ENCODE results near the gene TMEM86B.
"Not testable (repeated sequence)": the region's sequence is repeated elsewhere in the genome, so short reads cannot be mapped to it uniquely, and the experiment has no call there.

The TMEM86B gene

GRCh38 chr19:55209693-55210472 lies 18.7 kb downstream of the TMEM86B start:
- intact Hi-C loops (cut with DNase I; ENCODE audit: low total_unique reads), result no loop called here
- Histone ChIP-seq H3K4me3 (no peak overlapping the region), H3K27ac (no peak overlapping the region), H3K4me1 (peaks cover 0 to 6% (median 5%) of the 10 kb centered on the region in 4 donors), H3K36me3 (no peaks in the 10 kb centered on the region), H3K9me3 (peaks cover 5 to 11% (median 8%) of the 10 kb centered on the region in 3 donors), H3K27me3 (peaks cover 0 to 21% of the 10 kb centered on the region in 2 donors)
- no peak for TF ChIP-seq CTCF (IDR thresholded peaks at IDR 0.05)
- no peak for DNase-seq

GRCh38 chr19:55208880-55209692 lies 19.5 kb downstream of the TMEM86B start, which contains the start of gene PTPRH:
PTPRH (minus strand) TSS chr19:55209501; CDS start chr19:55209433, 68 bp downstream.
- intact Hi-C loops (cut with DNase I; ENCODE audit: low total_unique reads), result no loop called here
- Histone ChIP-seq H3K36me3 (no peaks in the 10 kb centered on the region), H3K9me3 (peaks cover 5 to 11% (median 8%) of the 10 kb centered on the region in 3 donors), H3K27ac (no peak within 1 kb of the TSS), H3K4me1 (peaks cover 0 to 6% (median 5%) of the 10 kb centered on the region in 4 donors), H3K4me3 (no peak within 1 kb of the TSS), H3K27me3 (peaks cover 0 to 27% of the 10 kb centered on the region in 2 donors)
- no peak for DNase-seq
- no peak for TF ChIP-seq CTCF (IDR thresholded peaks at IDR 0.05)

- Histone ChIP-seq H3K9me3 (no peaks in the 10 kb centered on the region), H3K4me1 (peaks cover 0 to 6% (median 5%) of the 10 kb centered on the region in 4 donors), H3K27ac (no peak overlapping the region), H3K27me3 (peaks cover 0 to 31% of the 10 kb centered on the region in 2 donors), H3K36me3 (no peaks in the 10 kb centered on the region), H3K4me3 (no peak overlapping the region)
- intact Hi-C loops (cut with DNase I; ENCODE audit: low total_unique reads), result no loop called here
- peak in 1 of 2 donors; percentile 57 for DNase-seq
- no peak for TF ChIP-seq CTCF (IDR thresholded peaks at IDR 0.05)
These were observed 21.7 kb downstream of the TMEM86B start for GRCh38 chr19:55206664-55207500.

GRCh38 chr19:55202199-55202598 lies 26.4 kb downstream of the TMEM86B start:
- intact Hi-C loops (cut with DNase I; ENCODE audit: low total_unique reads); H3K36me3 ChIP-seq; H3K4me1 ChIP-seq; H3K4me3 ChIP-seq; DNase-seq; H3K27ac ChIP-seq; H3K9me3 ChIP-seq: not testable (repeated sequence)
- H3K27me3 ChIP-seq, result peaks cover 0 to 64% of the 10 kb centered on the region in 2 donors

GRCh38 chr19:55199620-55200204 lies 28.9 kb downstream of the TMEM86B start:
- TF ChIP-seq CTCF (IDR thresholded peaks at IDR 0.05), result no peak
- H3K9me3 ChIP-seq, result no peaks in the 10 kb centered on the region
- no peak overlapping the region for H3K27ac ChIP-seq
- peaks cover 0 to 49% of the 10 kb centered on the region in 2 donors for H3K27me3 ChIP-seq
- no peaks in the 10 kb centered on the region for H3K36me3 ChIP-seq
- no peaks in the 10 kb centered on the region for H3K4me1 ChIP-seq
- H3K4me3 ChIP-seq, result no peak overlapping the region
- no peak for DNase-seq
- intact Hi-C loops (cut with DNase I; ENCODE audit: low total_unique reads), result no loop called here

Data from tibial artery (tissue), 4 donors.